ENCODE results near the gene CLCA1.

The CLCA1 gene

DNA sequence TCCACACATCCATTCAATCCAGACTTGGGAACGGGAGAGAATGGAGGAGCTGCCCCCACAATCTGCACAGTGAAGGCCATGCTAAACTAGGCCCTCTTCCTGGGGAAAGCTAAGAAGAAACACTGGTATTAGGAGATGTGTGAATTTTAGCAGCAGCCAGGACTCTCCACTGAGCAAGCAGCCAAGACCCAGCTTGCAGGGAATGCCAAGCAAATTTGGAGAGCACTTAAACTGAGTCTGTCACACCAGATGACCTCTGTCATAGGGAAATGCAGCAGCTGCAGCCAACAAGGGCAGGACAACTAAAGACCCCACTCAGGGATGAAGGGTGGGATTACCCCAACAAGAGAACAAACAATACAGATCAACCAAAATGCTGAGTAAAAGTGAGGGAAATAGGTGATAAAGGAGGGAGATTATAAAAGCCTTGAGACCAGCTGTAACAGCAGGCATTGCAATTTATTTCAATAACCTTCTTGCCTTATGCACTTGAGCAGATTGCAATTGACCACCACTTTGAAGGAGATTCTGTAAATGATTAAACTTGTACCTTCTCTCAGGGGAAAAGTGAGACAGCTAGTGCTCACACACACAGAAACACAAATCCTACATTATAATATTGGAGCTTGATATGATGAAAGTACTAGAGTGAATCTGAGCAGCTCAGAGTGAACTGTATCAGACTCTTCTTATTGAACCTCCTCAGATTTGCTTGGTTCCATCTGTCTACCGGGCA, 2.5 kb upstream of the CLCA1 start:
- DNase-seq = no peak

GRCh38 chr1:86466986-86467385, 1.7 kb upstream of the CLCA1 start:
- no peak for DNase-seq

GRCh38 chr1:86470859-86471258, 2.1 kb downstream of the CLCA1 start:
- DNase-seq = no peak

GRCh38 chr1:86471291-86471690, 2.6 kb downstream of the CLCA1 start:
- no peak for DNase-seq

GRCh38 chr1:86472152-86472551, 3.4 kb downstream of the CLCA1 start:
- DNase-seq = no peak

GRCh38 chr1:86472767-86473166, 4.0 kb downstream of the CLCA1 start:
- DNase-seq = no peak

DNA sequence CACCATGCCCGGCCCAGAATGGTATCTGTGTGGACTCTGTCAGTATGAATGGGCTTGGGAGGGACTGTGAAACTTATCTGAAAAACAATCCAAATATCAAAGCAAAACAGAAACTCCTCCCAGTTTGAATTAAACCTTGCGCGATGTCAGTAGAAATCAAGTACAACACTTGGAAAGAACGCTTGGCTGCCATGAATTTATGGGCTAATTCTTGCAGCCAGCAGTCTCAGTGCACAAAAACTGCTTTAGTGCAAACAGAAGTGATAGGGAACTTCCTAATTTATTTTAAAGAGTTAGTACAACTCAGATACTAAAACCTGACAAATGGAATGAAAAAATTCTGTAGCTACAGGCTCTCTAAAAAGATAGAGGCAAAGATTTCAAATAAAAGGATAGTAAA, 8.5 kb downstream of the CLCA1 start:
- DNase-seq = no peak

DNA sequence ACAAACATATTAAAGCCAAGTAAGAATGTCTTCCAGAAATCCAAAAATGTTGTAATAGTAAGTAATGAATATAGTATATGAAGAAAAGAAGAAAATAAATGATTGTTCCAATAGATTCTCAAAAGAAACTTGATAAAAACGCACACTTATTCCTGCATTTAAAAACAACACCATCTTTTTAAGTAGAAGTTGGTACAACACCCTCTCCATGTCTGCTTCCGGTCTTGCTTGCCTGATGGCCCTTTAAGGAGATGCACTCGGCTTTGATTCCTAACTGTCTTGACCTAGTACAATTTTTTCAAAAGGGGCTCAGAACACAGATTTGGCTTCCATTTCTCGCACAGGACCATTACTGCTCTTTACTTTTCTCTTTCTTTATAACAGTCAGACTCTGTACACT, 9.0 kb downstream of the CLCA1 start:
- DNase-seq = no peak

GRCh38 chr1:86478416-86479156, 9.9 kb downstream of the CLCA1 start:
- no peak for DNase-seq

DNA sequence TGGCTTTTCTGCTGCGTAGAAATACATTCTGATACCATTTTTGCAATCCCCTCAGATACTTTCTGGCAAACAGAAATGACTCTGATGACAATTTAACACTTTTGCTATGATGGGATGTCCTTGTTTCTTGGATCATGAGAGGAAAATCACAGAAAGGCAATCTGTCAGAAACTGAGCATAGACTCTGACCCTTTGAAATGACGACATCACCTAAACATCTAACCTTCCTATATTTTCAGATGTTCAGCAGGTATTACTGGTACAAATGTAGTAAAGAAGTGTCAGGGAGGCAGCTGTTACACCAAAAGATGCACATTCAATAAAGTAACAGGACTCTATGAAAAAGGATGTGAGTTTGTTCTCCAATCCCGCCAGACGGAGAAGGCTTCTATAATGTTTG, 13.2 kb downstream of the CLCA1 start:
- no peak for DNase-seq

GRCh38 chr1:86487131-86487810, 18.5 kb downstream of the CLCA1 start:
- DNase-seq = no peak

DNA sequence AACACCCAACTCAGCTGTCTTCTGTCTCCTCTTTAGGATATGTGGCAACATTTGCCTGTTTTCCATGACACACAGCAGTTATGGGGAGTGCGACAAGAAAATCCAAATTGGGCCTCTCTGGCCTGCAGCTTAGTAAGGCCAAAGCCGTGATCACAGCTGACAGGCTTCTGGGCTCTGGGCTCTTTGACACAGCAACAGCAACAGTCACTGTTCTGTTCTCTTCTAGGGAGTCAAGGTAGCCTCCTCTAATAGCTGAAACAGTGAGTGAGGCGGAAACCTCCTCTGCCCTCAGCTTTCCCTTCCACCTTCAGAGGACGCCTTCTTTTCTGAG, 19.0 kb downstream of the CLCA1 start:
- DNase-seq = no peak

- DNase-seq = no peak
Measured at GRCh38 chr1:86489242-86489878, 20.6 kb downstream of the CLCA1 start.

- no peak for DNase-seq
Measured at GRCh38 chr1:86491171-86491950, 22.6 kb downstream of the CLCA1 start.

GRCh38 chr1:86498281-86498680, 29.6 kb downstream of the CLCA1 start:
- DNase-seq = no peak

GRCh38 chr1:86499987-86500593, 31.4 kb downstream of the CLCA1 start:
- peak; percentile 25 to 51 for DNase-seq

GRCh38 chr1:86500714-86501113, 32.0 kb downstream of the CLCA1 start:
- DNase-seq = no peak

- DNase-seq = peak; percentile 25 to 61
Measured at GRCh38 chr1:86502125-86502646, 33.5 kb downstream of the CLCA1 start.

GRCh38 chr1:86502721-86503405, 34.1 kb downstream of the CLCA1 start:
- peak; percentile 26 to 40 for DNase-seq

GRCh38 chr1:86503406-86504136, 34.8 kb downstream of the CLCA1 start:
- DNase-seq = peak; percentile 5 to 26

GRCh38 chr1:86504137-86504479, 35.4 kb downstream of the CLCA1 start:
- no peak for DNase-seq
